Thoracic aorta (tissue), 2 donors: Measurements from ENCODE around the gene MAFG. TPM values are rescaled to one million over a fixed set of nuclear protein-coding genes. Genes with fewer than 3 reads are reported as not detected.

Experiments
- ATAC-seq: fragments of 150-250 bp; one replicate; pipeline ENCODE4 v1.8.0; 2017; ENCODE audit warnings: low read depth; ENCODE audit not compliant: insufficient number of reproducible peaks, low FRiP score
- DNase-seq: peaks from one replicate; pipeline ENCODE4 v3.0.0-alpha.2; 2020; ENCODE audit warnings: low spot score
- H3K27ac ChIP-seq, 2 donors: fragments of 200-600 bp; sonication (generic); 1 replicate in 1 of 2; 2 replicates in 1 of 2; pipeline ENCODE4 v1.5.1; 2016; ENCODE audit warnings: mild to moderate bottlenecking in 2 of 2, moderate library complexity in 2 of 2
- H3K27me3 ChIP-seq: fragments of 200-600 bp; sonication (generic); replicated peaks from 2 replicates; pipeline ENCODE4 v1.6.0; 2016; ENCODE audit warnings: mild to moderate bottlenecking; ENCODE audit not compliant: insufficient read depth
- H3K36me3 ChIP-seq: fragments of 200-600 bp; sonication (generic); one replicate; pipeline ENCODE4 v1.5.1; 2016
- H3K4me1 ChIP-seq, 2 donors: fragments of 200-600 bp; sonication (generic); 1 replicate in 1 of 2; 2 replicates in 1 of 2; pipeline versions ENCODE4 v1.5.1 to v1.6.0; 2016; ENCODE audit warnings: low read depth in 2 of 2, mild to moderate bottlenecking in 1 of 2; ENCODE audit not compliant: control insufficient read depth in 1 of 2
- H3K4me3 ChIP-seq: fragments of 200-600 bp; sonication (generic); 2 replicates; pipeline ENCODE4 v1.5.1; 2016; ENCODE audit warnings: mild to moderate bottlenecking
- H3K9me3 ChIP-seq: fragments of 200-600 bp; sonication (generic); 2 replicates; pipeline ENCODE4 v1.5.1; 2016
- CTCF ChIP-seq: fragments of 200-600 bp; sonication (generic); IDR thresholded peaks from one replicate; pipeline ENCODE4 v1.5.1; 2019; ENCODE audit warnings: antibody characterized with exemption
- total RNA-seq, 2 donors: library from RNA; depleted of rRNA; stranded (reverse); fragments of >200 nt; gene quantifications; one replicate each; pipeline versions ENCODE4 v1.1.0 to v1.2.3, GENCODE V29; 2016

MAFG gene
- total RNA-seq, 2 donors from 2014 or later: 29.8 to 32.1 TPM

GRCh38 chr17:81888988-81889595 is 38.4 kb downstream of the MAFG start:
- ATAC-seq (no peak), DNase-seq (no peak)
- H3K9me3 ChIP-seq: no peaks in the 10 kb centered on the region
- H3K36me3 ChIP-seq: peaks cover 38% of the 10 kb centered on the region
- H3K27ac ChIP-seq: no peak overlapping the region
- no peaks in the 10 kb centered on the region for H3K27me3 ChIP-seq
- H3K4me3 ChIP-seq: no peak overlapping the region
- peaks cover 8 to 38% of the 10 kb centered on the region in 2 donors for H3K4me1 ChIP-seq
- no peak for TF ChIP-seq CTCF

- peaks cover 8 to 38% of the 10 kb centered on the region in 2 donors for H3K4me1 ChIP-seq
- H3K27ac ChIP-seq: no peak overlapping the region
- H3K36me3 ChIP-seq: peaks cover 38% of the 10 kb centered on the region
- no peak overlapping the region for H3K4me3 ChIP-seq
- no peak for TF ChIP-seq CTCF
- ATAC-seq (no peak), DNase-seq (no peak)
- no peaks in the 10 kb centered on the region for H3K9me3 ChIP-seq
- no peaks in the 10 kb centered on the region for H3K27me3 ChIP-seq
Observed at GRCh38 chr17:81888105-81888987, 39.2 kb downstream of the MAFG start.

GRCh38 chr17:81885869-81886548 is 41.5 kb downstream of the MAFG start:
- H3K36me3 ChIP-seq: peaks cover 38% of the 10 kb centered on the region
- no peak overlapping the region for H3K27ac ChIP-seq
- peaks cover 4 to 28% of the 10 kb centered on the region in 2 donors for H3K4me1 ChIP-seq
- TF ChIP-seq CTCF: no peak
- H3K9me3 ChIP-seq: no peaks in the 10 kb centered on the region
- DNase-seq (no peak), ATAC-seq (no peak)
- H3K27me3 ChIP-seq: no peaks in the 10 kb centered on the region
- H3K4me3 ChIP-seq: no peak overlapping the region

- Histone ChIP-seq H3K27ac (peak overlapping the region in 1 of 2 donors; percentile 52), H3K4me1 (peaks cover 4 to 24% of the 10 kb centered on the region in 2 donors), H3K4me3 (no peak overlapping the region), H3K36me3 (peaks cover 38% of the 10 kb centered on the region), H3K9me3 (no peaks in the 10 kb centered on the region), H3K27me3 (no peaks in the 10 kb centered on the region)
- TF ChIP-seq CTCF: no peak
- ATAC-seq (no peak), DNase-seq (no peak)
Observed at GRCh38 chr17:81885454-81885853, 42.1 kb downstream of the MAFG start.

GRCh38 chr17:81884968-81885367 is 42.6 kb downstream of the MAFG start:
- peak overlapping the region; percentile 27 for H3K4me3 ChIP-seq
- ATAC-seq (no peak), DNase-seq (no peak)
- H3K36me3 ChIP-seq: peaks cover 38% of the 10 kb centered on the region
- peak overlapping the region; percentile 52 for H3K27ac ChIP-seq
- peaks cover 0 to 20% of the 10 kb centered on the region in 2 donors for H3K4me1 ChIP-seq
- H3K27me3 ChIP-seq: no peaks in the 10 kb centered on the region
- no peaks in the 10 kb centered on the region for H3K9me3 ChIP-seq
- no peak for TF ChIP-seq CTCF
